ENCODE measurements around the gene SGSM1. TPM values are rescaled to one million over a fixed set of nuclear protein-coding genes. Genes with fewer than 3 reads are reported as not detected.

SGSM1 gene
- total RNA-seq, 1 experiment from 2014 or later: 4.1 TPM

- DNase-seq (ENCODE audit: low spot score): no peak
- no peak overlapping the region for H3K4me3 Mint-ChIP-seq
- peaks cover 16% of the 10 kb centered on the region for H3K4me1 Mint-ChIP-seq
- ChIA-PET CTCF (interaction anchor here (0.9 kb wide), 1 partner anchor 8 kb away, joined by 3 read pairs; no protein-coding TSS in a partner anchor), POLR2A (no interaction called here)
- no peak for ATAC-seq
- TF ChIP-seq ARID4B (CRISPR knock-in tag; IDR thresholded peaks at IDR 0.05; ENCODE audit: borderline replicate concordance) (no peak), TP53 (CRISPR knock-in tag; IDR thresholded peaks at IDR 0.05) (no peak), TEAD4 (CRISPR knock-in tag; IDR thresholded peaks at IDR 0.05) (no peak), ATF1 (CRISPR knock-in tag; IDR thresholded peaks at IDR 0.05) (no peak), ZNF416 (CRISPR knock-in tag; IDR thresholded peaks at IDR 0.05) (no peak), FOXP1 (CRISPR knock-in tag; IDR thresholded peaks at IDR 0.05; ENCODE audit: borderline replicate concordance) (no peak), RELA (CRISPR knock-in tag; IDR thresholded peaks at IDR 0.05; ENCODE audit: borderline replicate concordance) (no peak), OVOL2 (CRISPR knock-in tag; IDR thresholded peaks at IDR 0.05; ENCODE audit: borderline replicate concordance) (no peak), ZBTB43 (CRISPR knock-in tag; IDR thresholded peaks at IDR 0.05) (no peak), NR1H2 (CRISPR knock-in tag; IDR thresholded peaks at IDR 0.05) (no peak), PREB (CRISPR knock-in tag; IDR thresholded peaks at IDR 0.05; ENCODE audit: borderline replicate concordance) (no peak), NR3C1 (CRISPR knock-in tag; conservative IDR thresholded peaks at IDR 0.05; ENCODE audit: low read depth) (no peak), ATF3 (CRISPR knock-in tag; conservative IDR thresholded peaks at IDR 0.05) (no peak), ESRRA (CRISPR knock-in tag; IDR thresholded peaks at IDR 0.05; ENCODE audit: borderline replicate concordance) (no peak), SMAD3 (CRISPR knock-in tag; IDR thresholded peaks at IDR 0.05; ENCODE audit: borderline replicate concordance) (no peak), AR (CRISPR knock-in tag; IDR thresholded peaks at IDR 0.05) (no peak), ZNF532 (CRISPR knock-in tag; IDR thresholded peaks at IDR 0.05; ENCODE audit: borderline replicate concordance) (no peak), E2F1 (CRISPR knock-in tag; IDR thresholded peaks at IDR 0.05) (no peak), FOXJ3 (CRISPR knock-in tag; IDR thresholded peaks at IDR 0.05; ENCODE audit: borderline replicate concordance) (no peak), CDX4 (CRISPR knock-in tag; IDR thresholded peaks at IDR 0.05; ENCODE audit: borderline replicate concordance) (no peak)
- H3K27ac Mint-ChIP-seq: no peak overlapping the region; the same call in 1 of the 2 replicates
- no peaks in the 10 kb centered on the region for H3K9me3 Mint-ChIP-seq
- H3K36me3 Mint-ChIP-seq: no peaks in the 10 kb centered on the region
- no peaks in the 10 kb centered on the region for H3K27me3 Mint-ChIP-seq (ENCODE audit: low read depth)
These were observed 20.8 kb downstream of the SGSM1 start for GRCh38 chr22:24826710-24827285.
